Uterus (tissue), 2 donors: ENCODE data around the gene ADD2.

Experiments
- CTCF ChIP-seq, 4 experiments: fragments of 200-600 bp in 2 of 4; fragments of 450-650 bp in 2 of 4; sonication (generic) in 2 of 4; IDR thresholded peaks; one replicate each; pipeline ENCODE4 v1.5.1; 2016 to 2019; ENCODE audit warnings: antibody characterized with exemption in 4 of 4, mild to moderate bottlenecking in 2 of 4, moderate library complexity in 1 of 4
- POLR2A ChIP-seq, 2 donors: fragments of 450-650 bp; IDR thresholded peaks; one replicate each; pipeline ENCODE4 v1.6.1; 2016; ENCODE audit warnings: antibody characterized with exemption in 2 of 2, mild to moderate bottlenecking in 1 of 2, moderate library complexity in 1 of 2

- no peak for TF ChIP-seq CTCF (IDR thresholded peaks at IDR 0.05)
- TF ChIP-seq POLR2A (IDR thresholded peaks at IDR 0.05) = no peak
These were observed 1.4 kb upstream of the ADD2 start for GRCh38 chr2:70769450-70769849.
